NCI-H82 (cell line): ENCODE data around the gene DISC1.
"Not testable (repeated sequence)": the region's sequence is repeated elsewhere in the genome, so short reads cannot be mapped to it uniquely, and the experiment has no call there.

ENCODE experiments used
- DNase-seq: peaks from one replicate; lab custom pipeline; 2025; lab: John Stamatoyannopoulos, UW

Gene DISC1

GRCh38 chr1:231961801-231962200 lies 335.2 kb downstream of the DISC1 start:
- DNase-seq: not testable (repeated sequence)

- DNase-seq: no peak
These were observed 336.0 kb downstream of the DISC1 start for GRCh38 chr1:231962636-231963035.

- no peak for DNase-seq
These were observed 337.7 kb downstream of the DISC1 start for GRCh38 chr1:231964241-231964640.

GRCh38 chr1:231964961-231965360 lies 338.4 kb downstream of the DISC1 start:
- DNase-seq: no peak

GRCh38 chr1:231965615-231966014 lies 339.0 kb downstream of the DISC1 start:
- DNase-seq: no peak

- DNase-seq: no peak
These were observed 340.4 kb downstream of the DISC1 start for GRCh38 chr1:231966983-231967382.

- peak; percentile 14 for DNase-seq
These were observed 342.5 kb downstream of the DISC1 start for GRCh38 chr1:231969076-231969475.

GRCh38 chr1:231969761-231970160 lies 343.2 kb downstream of the DISC1 start:
- DNase-seq: not testable (repeated sequence)

- DNase-seq: peak; percentile 23
These were observed 344.1 kb downstream of the DISC1 start for GRCh38 chr1:231970684-231971083.

GRCh38 chr1:231971397-231972110 lies 345.0 kb downstream of the DISC1 start:
- no peak for DNase-seq

- DNase-seq: no peak
These were observed 345.5 kb downstream of the DISC1 start for GRCh38 chr1:231972111-231972445.

GRCh38 chr1:231973830-231974229 lies 347.2 kb downstream of the DISC1 start:
- DNase-seq: no peak

GRCh38 chr1:231976231-231976630 lies 349.6 kb downstream of the DISC1 start:
- DNase-seq: no peak

GRCh38 chr1:231981675-231982074 lies 355.1 kb downstream of the DISC1 start:
- no peak for DNase-seq

GRCh38 chr1:231982871-231983587 lies 356.4 kb downstream of the DISC1 start:
- DNase-seq: no peak

- peak; percentile 51 for DNase-seq
These were observed 357.1 kb downstream of the DISC1 start for GRCh38 chr1:231983588-231984193.

- DNase-seq: no peak
These were observed 358.9 kb downstream of the DISC1 start for GRCh38 chr1:231985296-231986023.

- no peak for DNase-seq
These were observed 360.2 kb downstream of the DISC1 start for GRCh38 chr1:231986631-231987336.

- DNase-seq: no peak
These were observed 363.8 kb downstream of the DISC1 start for GRCh38 chr1:231990388-231990787.

- DNase-seq: no peak
These were observed 364.6 kb downstream of the DISC1 start for GRCh38 chr1:231991231-231991630.

GRCh38 chr1:231993968-231994455 lies 367.4 kb downstream of the DISC1 start:
- no peak for DNase-seq

- no peak for DNase-seq
These were observed 372.2 kb downstream of the DISC1 start for GRCh38 chr1:231998791-231999190.
